Endothelial cell of umbilical vein (primary cell): ENCODE results near the gene SERINC2. TPM values are rescaled to one million over a fixed set of nuclear protein-coding genes. Genes with fewer than 3 reads are reported as not detected.

Source experiments
- BruUV-seq: library from RNA; stranded (reverse); fragments of 400-500 nt; replicated peaks from 2 replicates; lab custom pipeline; 2021; lab: Mats Ljungman, UMichigan
- CTCF ChIA-PET: fragments of 300-600, 350-600 bp; sonication (Branson Sonifier 250); formaldehyde crosslinking; loops from one replicate; lab custom pipeline; 2021; ENCODE audit warnings: antibody characterized with exemption, inconsistent platforms; lab: Charles Lee
- POLR2A ChIA-PET: fragments of 300-600, 350-600 bp; sonication (Branson Sonifier 250); formaldehyde crosslinking; loops from one replicate; lab custom pipeline; 2021; ENCODE audit warnings: antibody characterized with exemption, inconsistent platforms; lab: Charles Lee
- DNase-seq: peaks from one replicate; pipeline ENCODE4 v3.0.0-alpha.2; 2011; ENCODE audit warnings: low read depth, low spot score
- FAIRE-seq: peaks from 2 replicates; lab custom pipeline; 2011; peaks lifted over from hg19 to GRCh38; lab: Jason Lieb, UNC
- H2AFZ ChIP-seq: 2 replicates; pipeline ENCODE4 v1.6.0; 2012; ENCODE audit warnings: low read depth, low read length, control low read depth, inconsistent platforms
- H3K27ac ChIP-seq: 2 replicates; pipeline ENCODE4 v1.5.1; 2011; ENCODE audit warnings: low read depth, mild to moderate bottlenecking, control low read depth, low read length, moderate library complexity; ENCODE audit not compliant: insufficient read depth
- H3K27me3 ChIP-seq, 2 experiments: 2 replicates each; pipeline versions ENCODE4 v1.6.0 to v1.6.1; 2011; ENCODE audit warnings: low read length in 2 of 2, mixed read lengths in 1 of 2; ENCODE audit not compliant: control insufficient read depth in 2 of 2, insufficient read depth in 2 of 2
- H3K36me3 ChIP-seq, 2 experiments: 2 replicates in 1 of 2; 3 replicates in 1 of 2; pipeline ENCODE4 v1.5.1; 2011; ENCODE audit warnings: low read length in 2 of 2, mild to moderate bottlenecking in 1 of 2, moderate library complexity in 1 of 2; ENCODE audit not compliant: control insufficient read depth in 2 of 2, insufficient read depth in 2 of 2; ENCODE audit errors: extremely low read depth in 1 of 2
- H3K4me1 ChIP-seq: 3 replicates; pipeline ENCODE4 v1.5.1; 2011; ENCODE audit warnings: mild to moderate bottlenecking, low read length; ENCODE audit not compliant: control insufficient read depth, insufficient read depth; ENCODE audit errors: extremely low read depth
- H3K4me2 ChIP-seq: 2 replicates; pipeline ENCODE4 v1.6.1; 2011; ENCODE audit warnings: low read length, control low read depth, mixed read lengths; ENCODE audit not compliant: insufficient read depth
- H3K4me3 ChIP-seq, 3 experiments: fragments of 200-600 bp in 1 of 3; sonication (generic), shearing (Covaris generic) in 1 of 3; replicated peaks in 1 of 3; 2 replicates each; pipeline ENCODE4 v1.5.1; 2011 to 2016; ENCODE audit warnings: control low read depth in 3 of 3, low read length in 3 of 3, mild to moderate bottlenecking in 2 of 3, inconsistent platforms in 1 of 3, low read depth in 1 of 3, moderate library complexity in 1 of 3; ENCODE audit not compliant: insufficient read depth in 1 of 3
- H3K79me2 ChIP-seq: 2 replicates; pipeline ENCODE4 v1.6.0; 2012; ENCODE audit warnings: low read length, inconsistent platforms; ENCODE audit not compliant: control insufficient read depth, insufficient read depth
- H3K9ac ChIP-seq: replicated peaks from 2 replicates; pipeline ENCODE3; 2011; ENCODE audit warnings: low read length, control low read depth; ENCODE audit not compliant: insufficient read depth; ENCODE audit errors: extremely low read depth
- H3K9me1 ChIP-seq: replicated peaks from 3 replicates; pipeline ENCODE4 v1.6.0; 2011; ENCODE audit warnings: mild to moderate bottlenecking, low read length; ENCODE audit not compliant: control insufficient read depth, insufficient read depth; ENCODE audit errors: extremely low read depth
- H3K9me3 ChIP-seq: replicated peaks from 2 replicates; pipeline ENCODE4 v1.5.1; 2012; ENCODE audit warnings: low read length, inconsistent platforms; ENCODE audit not compliant: control insufficient read depth, insufficient read depth
- H4K20me1 ChIP-seq: replicated peaks from 2 replicates; pipeline ENCODE3; 2011; ENCODE audit warnings: mild to moderate bottlenecking, low read length; ENCODE audit not compliant: control insufficient read depth, insufficient read depth; ENCODE audit errors: extremely low read depth
- CTCF ChIP-seq, 2 donors: IDR thresholded peaks; 1 replicate in 1 of 2; 2 replicates in 1 of 2; pipeline ENCODE4 v1.5.1; 2011; ENCODE audit warnings: low read length in 2 of 2, mild to moderate bottlenecking in 2 of 2, moderate library complexity in 2 of 2, control low read depth in 1 of 2, inconsistent platforms in 1 of 2, low read depth in 1 of 2; ENCODE audit not compliant: insufficient read depth in 1 of 2; ENCODE audit errors: extremely low read depth in 1 of 2
- EZH2 ChIP-seq: IDR thresholded peaks from 2 replicates; pipeline ENCODE4 v1.6.1; 2012; ENCODE audit warnings: borderline replicate concordance, low read depth, mild to moderate bottlenecking, moderate library complexity, low read length, inconsistent platforms; ENCODE audit not compliant: severe bottlenecking
- GATA2 ChIP-seq: IDR thresholded peaks from 2 replicates; pipeline ENCODE4 v1.7.0; 2011; ENCODE audit warnings: low read depth, mild to moderate bottlenecking, moderate library complexity, mixed read lengths, low read length; ENCODE audit not compliant: insufficient read length, insufficient read depth
- JUN ChIP-seq: IDR thresholded peaks from 2 replicates; pipeline ENCODE4 v1.6.1; 2011; ENCODE audit warnings: borderline replicate concordance, low read depth; ENCODE audit not compliant: insufficient read length, insufficient read depth
- MYC ChIP-seq: IDR thresholded peaks from one replicate; pipeline ENCODE4 v1.6.1; 2011; ENCODE audit warnings: mild to moderate bottlenecking, low read depth, low read length
- POLR2A ChIP-seq: IDR thresholded peaks from 2 replicates; pipeline ENCODE4 v1.6.1; 2012; ENCODE audit warnings: low read depth, mild to moderate bottlenecking, control low read depth, low read length
- POLR2AphosphoS5 ChIP-seq: IDR thresholded peaks from 2 replicates; pipeline ENCODE4 v1.6.1; 2012; ENCODE audit warnings: low read depth, mild to moderate bottlenecking, control low read depth, low read length, moderate library complexity; ENCODE audit not compliant: insufficient read depth
- dilution Hi-C: fragments of 300-500 bp; cut with MboI; formaldehyde crosslinking; loops from one replicate; pipeline ENCODE4 v1.15.0; 2019; ENCODE audit warnings: low sequenced_read_pairs; ENCODE audit not compliant: extremely low pct_ligation_motif_present
- intact Hi-C: fragments of 100-400 bp; cut with micrococcal nuclease; formaldehyde crosslinking; loops from one replicate; pipeline ENCODE4 v1.10.0; 2022
- polyA plus RNA-seq, 4 experiments: library from polyadenylated mRNA; depleted of rRNA in 3 of 4; stranded (reverse) in 3 of 4; unstranded in 1 of 4; fragments of >200 nt; gene quantifications; 2 replicates each; pipeline versions ENCODE4 v1.2.1 to v1.2.3, GENCODE V29; 2011 to 2012; ENCODE audit warnings: missing spikeins in 1 of 4
- total RNA-seq: library from RNA; stranded (reverse); gene quantifications from 2 replicates; pipeline ENCODE4 v1.2.3, GENCODE V29; 2021

The SERINC2 gene
- total and polyA plus RNA-seq, 2 donors (not counting 3 experiments of a cell fraction or from before 2014, with no cell fraction given): 19.4 to 34.6 TPM

- dilution Hi-C loops: no loop called here
Measured at GRCh38 chr1:31399976-31400375, 13.0 kb upstream of the SERINC2 start.

More at GRCh38 chr1:31399976-31400375, 13.0 kb upstream of the SERINC2 start:
- Histone ChIP-seq H3K27ac (no peak overlapping the region), H3K4me2 (no peak overlapping the region), H3K4me3 (no peak overlapping the region), H2AFZ (no peak overlapping the region), H3K9me3 (no peaks in the 10 kb centered on the region), H3K9me1 (no peaks in the 10 kb centered on the region), H3K79me2 (no peaks in the 10 kb centered on the region), H3K36me3 (no peaks in the 10 kb centered on the region), H3K9ac (no peak overlapping the region), H3K27me3 (no peaks in the 10 kb centered on the region), H4K20me1 (no peaks in the 10 kb centered on the region), H3K4me1 (no peaks in the 10 kb centered on the region)
- TF ChIP-seq GATA2 (no peak), CTCF (IDR thresholded peaks at IDR 0.05; ENCODE audit: extremely low read depth in 1 of 2, insufficient read depth in 1 of 2, low read depth in 1 of 2, low read length in 2 of 2) (no peak), MYC (no peak), POLR2AphosphoS5 (no peak), POLR2A (no peak), JUN (no peak), EZH2 (no peak)
- no TSS peak for BruUV-seq
- FAIRE-seq (no peak), DNase-seq (no peak)
- ChIA-PET POLR2A (no interaction called here), CTCF (interaction anchor here (5.1 to 13.9 kb wide), 2 partner anchors 20 to 149 kb away, joined by 36 to 236 read pairs; partner anchors contain the start of gene SERINC2)
- intact Hi-C loops: loop anchor here (10.0 kb wide), 3 partner anchors 215 to 385 kb away; partner anchors contain the start of gene HCRTR1
